PC-9 (cell line): ENCODE data around the gene WSCD2.

Experiments used
- EZH2 ChIP-seq: fragments of 200-600 bp; sonication (generic); IDR thresholded peaks from 2 replicates; pipeline ENCODE4 v1.8.0; 2017; ENCODE audit warnings: antibody characterized with exemption, low read depth
- TF ChIP-seq, protein P1 (sequence below): fragments of 200-600 bp; sonication (generic); conservative IDR thresholded peaks from 2 replicates; pipeline ENCODE4 v1.6.1; 2017; ENCODE audit warnings: mixed run types, antibody characterized with exemption, mild to moderate bottlenecking, moderate library complexity

DNA sequence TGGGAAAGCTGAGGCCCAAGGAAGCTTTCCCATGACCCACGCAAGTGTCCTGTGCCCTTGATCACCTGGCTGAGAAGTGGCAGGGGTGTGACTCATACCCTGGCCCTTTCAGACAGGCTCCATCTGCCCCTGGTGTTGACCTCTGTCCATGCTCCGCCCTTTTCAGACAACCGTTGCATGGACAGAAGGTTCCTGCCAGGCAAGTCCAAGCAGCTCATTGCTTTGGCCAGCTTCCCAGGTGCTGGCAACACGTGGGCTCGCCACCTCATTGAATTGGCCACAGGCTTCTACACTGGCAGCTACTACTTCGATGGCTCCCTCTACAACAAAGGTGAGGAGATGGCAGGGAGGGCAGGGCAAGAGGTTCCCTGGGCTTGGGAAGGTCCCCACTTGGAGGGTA lies 103.5 kb downstream of the WSCD2 start:
- TF ChIP-seq, protein P1, sequence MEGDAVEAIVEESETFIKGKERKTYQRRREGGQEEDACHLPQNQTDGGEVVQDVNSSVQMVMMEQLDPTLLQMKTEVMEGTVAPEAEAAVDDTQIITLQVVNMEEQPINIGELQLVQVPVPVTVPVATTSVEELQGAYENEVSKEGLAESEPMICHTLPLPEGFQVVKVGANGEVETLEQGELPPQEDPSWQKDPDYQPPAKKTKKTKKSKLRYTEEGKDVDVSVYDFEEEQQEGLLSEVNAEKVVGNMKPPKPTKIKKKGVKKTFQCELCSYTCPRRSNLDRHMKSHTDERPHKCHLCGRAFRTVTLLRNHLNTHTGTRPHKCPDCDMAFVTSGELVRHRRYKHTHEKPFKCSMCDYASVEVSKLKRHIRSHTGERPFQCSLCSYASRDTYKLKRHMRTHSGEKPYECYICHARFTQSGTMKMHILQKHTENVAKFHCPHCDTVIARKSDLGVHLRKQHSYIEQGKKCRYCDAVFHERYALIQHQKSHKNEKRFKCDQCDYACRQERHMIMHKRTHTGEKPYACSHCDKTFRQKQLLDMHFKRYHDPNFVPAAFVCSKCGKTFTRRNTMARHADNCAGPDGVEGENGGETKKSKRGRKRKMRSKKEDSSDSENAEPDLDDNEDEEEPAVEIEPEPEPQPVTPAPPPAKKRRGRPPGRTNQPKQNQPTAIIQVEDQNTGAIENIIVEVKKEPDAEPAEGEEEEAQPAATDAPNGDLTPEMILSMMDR, result no peak
- no peak for TF ChIP-seq EZH2
